ENCODE data around the gene CNTFR. TPM values are rescaled to one million over a fixed set of nuclear protein-coding genes. Genes with fewer than 3 reads are reported as not detected.

The CNTFR gene
- total RNA-seq, 4 donors from 2014 or later = 19.7 to 146 (median 118) TPM

DNA sequence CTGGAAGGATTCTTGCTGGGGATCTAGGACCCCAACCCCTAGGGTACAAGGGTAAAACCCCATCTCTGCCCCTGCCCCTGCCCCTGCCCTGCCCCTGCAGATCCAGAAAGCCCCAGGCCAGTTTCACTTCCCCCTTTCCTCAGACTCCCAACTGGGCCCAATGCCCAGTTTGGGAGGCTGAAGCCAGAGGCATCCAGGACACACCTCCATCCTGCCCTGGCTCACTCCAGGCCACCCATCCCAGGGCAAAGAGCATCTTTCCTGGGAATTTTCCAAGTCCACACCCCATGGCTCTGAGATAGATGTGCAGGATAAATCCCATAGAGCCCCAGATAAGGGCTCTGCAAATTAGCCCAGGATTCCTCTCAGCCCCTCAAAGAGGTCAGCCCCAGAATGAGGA lies 17.4 kb downstream of the CNTFR start:
- in situ Hi-C loops (cut with MboI; ENCODE audit: low sequenced_read_pairs in 4 of 4) (no loop called here), intact Hi-C loops (cut with DNase I; ENCODE audit: low total_unique reads) (no loop called here)
- TF ChIP-seq CTCF (IDR thresholded peaks at IDR 0.05 in 4 of 5, conservative IDR thresholded peaks at IDR 0.05 in 1 of 5) = no peak
- no peak for TF ChIP-seq POLR2A (IDR thresholded peaks at IDR 0.05)
- H3K4me3 ChIP-seq = no peak overlapping the region
- no peak for ATAC-seq
- H3K27me3 ChIP-seq = no peaks in the 10 kb centered on the region
- no peak for DNase-seq
- H3K4me1 ChIP-seq = peaks cover 26 to 39% of the 10 kb centered on the region in 2 donors
- H3K36me3 ChIP-seq = peaks cover 0 to 8% of the 10 kb centered on the region in 2 donors
- no peaks in the 10 kb centered on the region for H3K9me3 ChIP-seq
- peak overlapping the region in 1 of 4 donors; percentile 55 for H3K27ac ChIP-seq

- H3K4me3 ChIP-seq = no peak overlapping the region
- TF ChIP-seq CTCF (IDR thresholded peaks at IDR 0.05 in 4 of 5, conservative IDR thresholded peaks at IDR 0.05 in 1 of 5) = no peak
- no peak for TF ChIP-seq POLR2A (IDR thresholded peaks at IDR 0.05)
- no peaks in the 10 kb centered on the region for H3K9me3 ChIP-seq
- peaks cover 27 to 39% of the 10 kb centered on the region in 2 donors for H3K4me1 ChIP-seq
- intact Hi-C loops (cut with DNase I; ENCODE audit: low total_unique reads) (no loop called here), in situ Hi-C loops (cut with MboI; ENCODE audit: low sequenced_read_pairs in 4 of 4) (no loop called here)
- peaks cover 0 to 8% of the 10 kb centered on the region in 2 donors for H3K36me3 ChIP-seq
- DNase-seq = no peak
- peak overlapping the region in 2 of 4 donors; percentile 1 to 55 for H3K27ac ChIP-seq
- no peaks in the 10 kb centered on the region for H3K27me3 ChIP-seq
- ATAC-seq = no peak
These were observed 18.1 kb downstream of the CNTFR start for GRCh38 chr9:34571481-34571810.

- in situ Hi-C loops (cut with MboI; ENCODE audit: low sequenced_read_pairs in 4 of 4) (no loop called here), intact Hi-C loops (cut with DNase I; ENCODE audit: low total_unique reads) (no loop called here)
- H3K27me3 ChIP-seq = no peaks in the 10 kb centered on the region
- no peaks in the 10 kb centered on the region for H3K9me3 ChIP-seq
- ATAC-seq (peak; percentile 14 to 61), DNase-seq (peak in 1 of 2 donors; percentile 65)
- H3K4me1 ChIP-seq = peaks cover 27 to 39% of the 10 kb centered on the region in 2 donors
- no peak for TF ChIP-seq CTCF (IDR thresholded peaks at IDR 0.05 in 4 of 5, conservative IDR thresholded peaks at IDR 0.05 in 1 of 5)
- no peak for TF ChIP-seq POLR2A (IDR thresholded peaks at IDR 0.05)
- peak overlapping the region in 2 of 4 donors; percentile 1 to 55 for H3K27ac ChIP-seq
- no peak overlapping the region for H3K4me3 ChIP-seq
- peaks cover 0 to 8% of the 10 kb centered on the region in 2 donors for H3K36me3 ChIP-seq
These were observed 18.6 kb downstream of the CNTFR start for GRCh38 chr9:34570809-34571480.

- H3K36me3 ChIP-seq = peaks cover 0 to 8% of the 10 kb centered on the region in 2 donors
- peak overlapping the region in 2 of 4 donors; percentile 1 to 55 for H3K27ac ChIP-seq
- in situ Hi-C loops (cut with MboI; ENCODE audit: low sequenced_read_pairs in 4 of 4) (no loop called here), intact Hi-C loops (cut with DNase I; ENCODE audit: low total_unique reads) (no loop called here)
- no peak overlapping the region for H3K4me3 ChIP-seq
- no peak for DNase-seq
- peaks cover 27 to 39% of the 10 kb centered on the region in 2 donors for H3K4me1 ChIP-seq
- H3K27me3 ChIP-seq = no peaks in the 10 kb centered on the region
- no peaks in the 10 kb centered on the region for H3K9me3 ChIP-seq
- TF ChIP-seq CTCF (IDR thresholded peaks at IDR 0.05 in 4 of 5, conservative IDR thresholded peaks at IDR 0.05 in 1 of 5) = no peak
- no peak for TF ChIP-seq POLR2A (IDR thresholded peaks at IDR 0.05)
- no peak for ATAC-seq
These were observed 19.1 kb downstream of the CNTFR start for GRCh38 chr9:34570376-34570775.
